HG03280 (cell line): ENCODE measurements around the gene BDH1.
"Not testable (repeated sequence)": the region's sequence is repeated elsewhere in the genome, so short reads cannot be mapped to it uniquely, and the experiment has no call there.

ENCODE experiments used
- ATAC-seq: cut with Tn5 transposase; IDR thresholded peaks from one replicate; pipeline ENCODE4 v1.9.1; 2021; ENCODE audit warnings: mild to moderate bottlenecking, moderate library complexity; ENCODE audit not compliant: unreplicated experiment

Gene BDH1

DNA sequence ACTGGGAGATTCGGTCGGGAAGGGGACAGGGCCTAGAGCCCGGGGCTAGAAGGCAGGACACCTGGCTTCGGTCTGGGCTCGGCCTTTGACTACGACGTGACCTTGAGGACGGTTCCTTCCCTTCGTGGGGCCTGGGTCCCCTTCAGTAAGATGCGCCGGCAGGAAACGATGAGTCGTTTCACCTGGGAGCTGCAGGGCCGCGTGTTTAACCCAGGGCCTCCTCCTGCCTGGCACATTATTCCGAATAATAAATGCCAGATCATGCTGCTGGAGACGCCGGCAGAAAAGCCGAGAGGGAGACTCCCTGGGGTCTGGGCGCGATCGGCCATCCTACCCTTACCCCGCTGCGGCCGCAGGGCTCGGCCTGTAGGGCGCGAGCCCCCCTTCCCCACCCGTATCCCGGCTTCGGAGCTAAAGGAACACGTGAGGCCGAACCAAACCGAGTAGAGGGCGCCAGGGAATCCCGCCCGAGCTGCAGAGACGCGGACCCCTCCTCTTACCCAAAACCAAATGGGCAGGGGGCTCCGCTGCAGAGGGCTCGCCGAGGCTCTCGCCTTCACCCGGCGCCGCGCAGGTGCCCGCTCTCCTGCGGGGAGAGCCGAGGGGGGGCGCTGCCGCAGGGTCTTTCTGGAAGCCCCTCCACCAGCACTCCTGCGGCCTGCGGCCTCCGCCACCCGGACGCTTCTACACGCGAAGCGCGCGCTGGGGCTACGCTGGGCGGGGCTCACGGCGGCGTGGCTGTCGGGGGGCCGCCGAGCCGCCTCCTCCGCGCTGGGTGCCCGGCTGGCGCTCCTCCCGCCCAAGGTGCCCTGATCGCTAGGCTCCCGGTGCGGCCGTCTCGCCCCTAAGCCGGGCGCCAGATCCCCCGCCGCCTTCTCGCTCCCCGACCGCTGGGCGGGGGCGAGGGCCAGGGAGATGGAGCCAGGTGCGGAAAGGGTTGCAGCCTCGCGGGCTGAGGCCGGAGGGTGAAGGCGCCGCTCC lies at the start of gene BDH1:
BDH1 (minus strand) TSS at position 688 of the 981 bp plus-strand sequence. CDS start 9,525 bp downstream, outside the sequence.
- ATAC-seq = peak; percentile 36

DNA sequence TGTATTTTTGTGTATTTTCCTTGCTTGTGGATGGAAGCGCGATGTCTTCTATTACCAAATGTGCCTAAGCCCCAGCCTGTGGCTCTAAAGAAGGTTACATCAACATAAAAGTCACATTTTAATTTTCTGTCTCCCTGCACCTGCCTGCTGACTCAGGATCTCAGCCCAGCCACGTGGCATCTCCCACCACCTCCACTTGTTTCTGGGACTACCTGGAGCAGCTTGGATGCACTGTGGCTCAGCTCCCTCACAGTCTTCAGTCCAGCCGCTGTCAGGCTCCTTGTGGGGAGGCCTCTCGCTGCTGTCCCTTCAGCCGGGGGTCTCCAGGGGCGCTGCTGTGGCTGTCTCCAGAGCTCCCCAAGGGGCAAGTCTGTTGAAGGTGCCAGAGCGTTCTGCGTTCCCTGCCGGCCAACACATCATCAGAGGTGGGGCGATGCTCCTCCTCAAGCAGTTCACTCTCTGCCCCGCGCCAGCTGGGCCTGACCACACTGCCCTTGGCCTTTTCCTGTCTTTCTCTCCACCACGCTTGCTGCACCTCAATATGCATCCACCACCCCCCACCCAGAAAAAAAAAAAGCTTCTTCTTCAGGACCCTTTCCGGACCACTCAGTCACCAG lies 47.7 kb upstream of the BDH1 start:
- ATAC-seq = no peak

DNA sequence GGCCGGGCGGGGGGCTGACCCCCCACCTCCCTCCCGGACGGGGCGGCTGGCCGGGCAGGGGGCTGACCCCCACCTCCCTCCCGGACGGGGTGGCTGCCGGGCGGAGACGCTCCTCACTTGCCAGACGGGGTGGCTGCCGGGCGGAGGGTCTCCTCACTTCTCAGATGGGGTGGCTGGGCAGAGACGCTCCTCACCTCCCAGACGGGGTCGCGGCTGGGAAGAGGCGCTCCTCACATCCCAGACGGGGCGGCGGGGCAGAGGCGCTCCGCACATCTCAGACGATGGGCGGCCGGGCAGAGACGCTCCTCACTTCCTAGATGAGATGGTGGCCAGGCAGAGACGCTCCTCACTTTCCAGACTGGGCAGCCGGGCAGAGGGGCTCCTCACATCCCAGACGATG lies 46.6 kb upstream of the BDH1 start:
- ATAC-seq = not testable (repeated sequence)

GRCh38 chr3:197601566-197601840 lies 45.7 kb upstream of the BDH1 start:
- ATAC-seq = not testable (repeated sequence)

GRCh38 chr3:197600796-197601565 lies 45.2 kb upstream of the BDH1 start:
- ATAC-seq = no peak

- ATAC-seq = peak; percentile 83
These were observed 43.5 kb upstream of the BDH1 start for GRCh38 chr3:197599089-197599765.

- no peak for ATAC-seq
These were observed 42.7 kb upstream of the BDH1 start for GRCh38 chr3:197598404-197598980.

DNA sequence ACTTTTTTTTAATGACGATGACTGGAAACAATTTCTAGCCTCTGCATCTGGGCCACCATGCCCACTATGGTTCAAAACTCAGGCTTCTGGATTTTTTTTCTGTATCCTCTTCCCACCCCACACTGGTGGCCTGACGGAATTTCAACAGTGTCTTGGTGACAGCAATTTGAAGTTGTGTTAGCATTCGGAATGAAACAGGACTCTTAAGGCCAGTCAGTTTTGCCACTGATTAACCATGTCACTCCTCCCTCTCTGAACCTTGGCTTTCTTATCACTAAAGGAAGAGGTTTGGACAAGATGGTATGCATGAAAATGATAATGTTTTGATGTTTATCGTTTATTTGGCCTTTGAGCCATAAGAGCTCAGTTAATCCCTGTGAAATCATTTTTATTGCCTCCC lies 41.6 kb upstream of the BDH1 start:
- no peak for ATAC-seq

DNA sequence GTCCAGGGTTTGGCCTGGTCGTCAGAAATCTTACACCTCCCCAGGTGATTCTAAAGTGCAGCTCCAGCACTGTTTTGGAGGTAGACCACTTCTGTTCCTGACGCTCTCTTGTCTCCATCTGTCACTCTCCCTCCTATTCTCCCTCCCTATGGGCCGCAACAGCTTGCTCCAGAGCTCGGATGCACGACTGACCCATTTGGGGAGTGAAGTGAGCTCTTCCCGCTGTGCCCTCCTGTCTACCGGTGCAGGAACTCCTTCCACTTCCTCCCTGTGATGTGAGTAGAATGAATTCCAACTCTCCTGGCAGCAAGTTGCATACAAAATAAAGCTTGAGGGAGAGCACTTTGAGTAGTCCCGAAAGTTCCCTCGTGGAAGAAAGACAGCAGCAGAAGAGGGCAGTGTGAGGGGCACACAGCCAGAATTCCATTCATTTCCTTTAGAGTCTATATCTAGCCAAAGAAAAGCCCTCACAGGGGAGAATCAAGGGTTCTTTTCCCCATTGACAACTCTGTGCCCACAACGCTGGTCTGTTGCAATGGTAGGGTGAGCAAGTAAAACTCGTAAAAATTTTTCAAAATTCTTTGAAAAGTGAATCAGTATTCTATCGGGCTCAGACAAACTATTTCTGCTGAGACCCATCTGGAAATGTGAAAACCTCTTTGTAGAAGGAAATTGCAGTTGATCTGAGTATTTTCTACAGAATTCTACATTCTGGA lies 39.9 kb upstream of the BDH1 start:
- no peak for ATAC-seq

DNA sequence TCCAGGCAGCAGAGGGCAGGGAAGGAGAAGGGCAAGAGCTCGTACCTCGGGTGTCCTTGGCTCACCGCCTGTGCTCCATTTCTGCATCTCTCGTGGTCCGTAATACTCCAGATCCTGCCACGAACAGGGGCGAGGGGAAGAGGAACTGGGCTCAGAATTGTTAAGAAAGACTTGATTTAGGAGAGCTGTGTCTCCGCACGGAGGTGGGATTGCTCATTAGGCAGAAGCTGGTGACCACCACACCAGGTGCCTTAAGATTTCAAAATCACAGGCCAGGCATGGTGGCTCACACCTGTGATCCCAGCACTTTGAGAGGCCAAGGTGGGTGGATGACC lies 37.2 kb upstream of the BDH1 start:
- ATAC-seq = no peak

- ATAC-seq = no peak
These were observed 36.7 kb upstream of the BDH1 start for GRCh38 chr3:197592361-197593045.

DNA sequence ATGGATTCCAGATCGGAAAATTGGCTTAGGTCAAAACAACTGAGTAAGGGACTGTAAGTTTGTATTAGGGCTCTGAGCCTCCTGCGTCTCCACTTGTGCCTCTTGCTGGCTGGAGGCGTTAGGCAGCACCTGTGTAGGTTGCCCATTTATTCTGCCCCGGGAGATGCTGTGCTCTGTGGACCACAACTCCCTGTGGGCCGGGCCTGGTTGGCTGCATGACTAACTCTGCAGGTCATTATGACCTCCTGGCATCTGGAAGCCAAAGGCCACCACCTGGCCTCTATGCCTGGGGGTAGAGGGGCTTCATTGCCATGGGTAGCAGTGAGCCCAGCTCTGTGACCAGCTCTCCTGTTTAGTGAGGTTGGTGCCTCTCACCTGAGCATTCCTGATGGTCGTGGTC lies 36.0 kb upstream of the BDH1 start:
- no peak for ATAC-seq

GRCh38 chr3:197590313-197590962 lies 34.7 kb upstream of the BDH1 start:
- ATAC-seq = no peak

GRCh38 chr3:197589545-197589944 lies 33.8 kb upstream of the BDH1 start:
- ATAC-seq = no peak

DNA sequence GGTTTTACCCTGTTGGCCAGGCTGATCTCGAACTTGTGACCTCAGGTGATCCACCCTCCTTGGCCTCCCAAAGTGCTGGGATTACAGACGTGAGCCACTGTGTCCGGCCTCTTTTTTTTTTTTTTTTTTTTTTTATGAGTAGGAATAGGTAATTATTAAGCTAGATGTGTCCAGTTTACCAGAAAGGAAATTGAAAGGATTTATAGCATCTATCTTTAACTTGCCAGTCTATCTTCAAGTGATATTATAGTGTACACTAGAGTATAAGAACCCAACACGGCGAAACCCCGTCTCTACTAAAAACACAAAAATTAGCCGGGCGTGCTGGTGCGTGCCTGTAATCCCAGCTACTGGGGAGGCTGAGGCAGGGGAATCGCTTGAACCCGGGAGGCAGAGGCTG lies 31.0 kb upstream of the BDH1 start:
- ATAC-seq = not testable (repeated sequence)

DNA sequence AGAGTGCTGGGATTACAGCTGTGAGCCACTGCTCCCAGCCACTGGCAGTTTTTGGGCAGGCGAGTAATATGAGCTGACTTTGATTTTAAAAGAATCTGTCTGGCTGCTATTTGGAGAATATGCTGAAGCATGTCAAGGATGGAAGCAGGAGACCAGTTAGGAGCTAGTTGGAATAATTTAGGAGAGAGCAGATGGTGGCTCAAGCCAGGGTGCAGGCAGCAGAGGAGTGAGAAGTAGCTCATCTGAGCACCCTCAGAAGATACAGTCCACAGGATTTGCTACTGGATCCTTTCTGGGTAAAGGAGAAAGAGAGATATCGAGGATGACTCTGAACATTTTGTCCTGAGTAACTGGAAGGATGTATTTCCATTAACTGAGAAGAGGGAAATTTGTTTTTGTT lies 30.4 kb upstream of the BDH1 start:
- no peak for ATAC-seq

GRCh38 chr3:197584733-197585132 lies 29.0 kb upstream of the BDH1 start:
- ATAC-seq = no peak

- ATAC-seq = no peak
These were observed 27.6 kb upstream of the BDH1 start for GRCh38 chr3:197583371-197583770.

GRCh38 chr3:197580253-197580691 lies 24.5 kb upstream of the BDH1 start:
- ATAC-seq = no peak
